ENCODE results near the gene ANKS1B.

ANKS1B gene

GRCh38 chr12:99649551-99649950, 335.2 kb downstream of the ANKS1B start:
- Histone ChIP-seq H3K4me2 (no peak overlapping the region), H4K20me1 (ENCODE audit: insufficient read depth) (no peaks in the 10 kb centered on the region), H3K4me1 (ENCODE audit: low read depth, poor library complexity, severe bottlenecking) (no peaks in the 10 kb centered on the region), H3K4me3 (IDR thresholded peaks at IDR 0.05; ENCODE audit: insufficient read depth, low read depth, low read length) (no peak overlapping the region), H2AFZ (ENCODE audit: low read depth) (no peak overlapping the region), H3K79me2 (ENCODE audit: insufficient read depth, low read depth) (no peaks in the 10 kb centered on the region), H3K36me3 (ENCODE audit: insufficient read depth) (no peaks in the 10 kb centered on the region), H3K27me3 (ENCODE audit: insufficient read depth, low read depth) (no peaks in the 10 kb centered on the region), H3K9ac (no peak overlapping the region), H3K27ac (no peak overlapping the region)
- no peak for TF ChIP-seq CTCF (conservative IDR thresholded peaks at IDR 0.05; ENCODE audit: low read depth, low read length)

- Histone ChIP-seq H4K20me1 (ENCODE audit: insufficient read depth) (no peaks in the 10 kb centered on the region), H3K27ac (no peak overlapping the region), H3K36me3 (ENCODE audit: insufficient read depth) (no peaks in the 10 kb centered on the region), H3K27me3 (ENCODE audit: insufficient read depth, low read depth) (no peaks in the 10 kb centered on the region), H2AFZ (ENCODE audit: low read depth) (no peak overlapping the region), H3K4me2 (no peak overlapping the region), H3K79me2 (ENCODE audit: insufficient read depth, low read depth) (no peaks in the 10 kb centered on the region), H3K9ac (no peak overlapping the region), H3K4me3 (IDR thresholded peaks at IDR 0.05; ENCODE audit: insufficient read depth, low read depth, low read length) (no peak overlapping the region), H3K4me1 (ENCODE audit: low read depth, poor library complexity, severe bottlenecking) (no peaks in the 10 kb centered on the region)
- TF ChIP-seq CTCF (conservative IDR thresholded peaks at IDR 0.05; ENCODE audit: low read depth, low read length) = no peak
These were observed 336.6 kb downstream of the ANKS1B start for GRCh38 chr12:99648183-99648582.

- no peak within 1 kb of the TSS for H2AFZ ChIP-seq (ENCODE audit: low read depth)
- no peak for TF ChIP-seq CTCF (conservative IDR thresholded peaks at IDR 0.05; ENCODE audit: low read depth, low read length)
- H3K27me3 ChIP-seq (ENCODE audit: insufficient read depth, low read depth) = no peaks in the 10 kb centered on the region
These were observed 337.3 kb downstream of the ANKS1B start, which contains the start of gene GARIN6 for GRCh38 chr12:99647453-99647852. Gene GARIN6 (plus strand): TSS chr12:99647753. CDS start chr12:99648175, 422 bp downstream.

GRCh38 chr12:99644629-99645028, 340.1 kb downstream of the ANKS1B start:
- Histone ChIP-seq H3K4me1 (ENCODE audit: low read depth, poor library complexity, severe bottlenecking) (no peaks in the 10 kb centered on the region), H3K79me2 (ENCODE audit: insufficient read depth, low read depth) (no peaks in the 10 kb centered on the region), H3K9ac (no peak overlapping the region), H3K27ac (no peak overlapping the region), H4K20me1 (ENCODE audit: insufficient read depth) (no peaks in the 10 kb centered on the region), H3K4me3 (IDR thresholded peaks at IDR 0.05; ENCODE audit: insufficient read depth, low read depth, low read length) (no peak overlapping the region), H3K4me2 (no peak overlapping the region), H3K36me3 (ENCODE audit: insufficient read depth) (no peaks in the 10 kb centered on the region), H3K27me3 (ENCODE audit: insufficient read depth, low read depth) (no peaks in the 10 kb centered on the region), H2AFZ (ENCODE audit: low read depth) (no peak overlapping the region)
- TF ChIP-seq CTCF (conservative IDR thresholded peaks at IDR 0.05; ENCODE audit: low read depth, low read length) = no peak

More at GRCh38 chr12:99647453-99647852, 337.3 kb downstream of the ANKS1B start, which contains the start of gene GARIN6:
- Histone ChIP-seq H3K4me2 (no peak within 1 kb of the TSS), H3K27ac (no peak within 1 kb of the TSS), H3K4me3 (IDR thresholded peaks at IDR 0.05; ENCODE audit: insufficient read depth, low read depth, low read length) (no peak within 1 kb of the TSS), H4K20me1 (ENCODE audit: insufficient read depth) (no peaks in the 10 kb centered on the region), H3K79me2 (ENCODE audit: insufficient read depth, low read depth) (no peaks in the 10 kb centered on the region), H3K4me1 (ENCODE audit: low read depth, poor library complexity, severe bottlenecking) (no peaks in the 10 kb centered on the region), H3K36me3 (ENCODE audit: insufficient read depth) (no peaks in the 10 kb centered on the region), H3K9ac (no peak within 1 kb of the TSS)
